ENCODE data around the gene TTC39C. TPM values are rescaled to one million over a fixed set of nuclear protein-coding genes. Genes with fewer than 3 reads are reported as not detected.
A peak's percentile ranks its signal among the peaks of the same experiment; 100 is the strongest.

Gene TTC39C
- total and polyA plus RNA-seq, 2 experiments from 2014 or later = 69.4 to 136 TPM

DNA sequence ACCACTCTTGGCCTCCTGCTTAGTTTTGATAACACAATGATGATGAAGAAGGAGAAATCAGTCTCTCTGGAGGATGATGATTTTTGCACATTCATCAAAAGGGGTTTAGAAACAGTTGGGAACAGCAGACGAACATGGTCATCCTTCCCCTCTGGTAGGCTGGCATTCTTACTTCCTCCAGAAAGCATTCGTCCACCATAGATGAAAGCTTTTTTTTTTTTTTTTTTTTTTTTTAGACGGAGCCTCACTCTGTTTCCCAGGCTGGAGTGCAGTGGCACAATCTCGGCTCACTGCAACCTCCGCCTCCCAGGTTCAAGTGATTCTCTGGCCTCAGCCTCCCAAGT, 43.5 kb upstream of the TTC39C start:
- Mint-ChIP-seq H3K27me3 (ENCODE audit: insufficient read depth, low read depth, poor library complexity) (peaks cover 2% of the 10 kb centered on the region), H3K9me3 (no peaks in the 10 kb centered on the region; the same call in 2 of the 3 replicates), H3K27ac (no peak overlapping the region), H3K4me3 (no peak overlapping the region), H3K36me3 (ENCODE audit: low read depth) (no peaks in the 10 kb centered on the region), H3K4me1 (peaks cover 13% of the 10 kb centered on the region)
- DNase-seq (ENCODE audit: low spot score) = no peak
- Histone ChIP-seq H3K79me2 (replicated peaks; ENCODE audit: insufficient read depth) (no peaks in the 10 kb centered on the region), H3K4me2 (no peak overlapping the region), H3K4me3 (no peak overlapping the region), H3K4me1 (ENCODE audit: insufficient read depth) (peaks cover 19% of the 10 kb centered on the region), H3K27me3 (ENCODE audit: insufficient read depth) (no peaks in the 10 kb centered on the region), H3K36me3 (ENCODE audit: insufficient read depth) (no peaks in the 10 kb centered on the region), H4K20me1 (replicated peaks; ENCODE audit: insufficient read depth) (no peaks in the 10 kb centered on the region), H2AFZ (peak overlapping the region; percentile 47; the same call in 1 of the 2 replicates), H3K9me2 (ENCODE audit: insufficient read depth) (peaks cover 6% of the 10 kb centered on the region), H3F3A (replicated peaks; ENCODE audit: low read depth) (no peaks in the 10 kb centered on the region), H3K27ac (ENCODE audit: low read depth) (no peak overlapping the region)
- ATAC-seq = no peak
- TF ChIP-seq EZH2 (IDR thresholded peaks at IDR 0.05; ENCODE audit: low read depth, unreplicated experiment) = no peak
- TF ChIP-seq ZNF114 (CRISPR knock-in tag; IDR thresholded peaks at IDR 0.05) = no peak
- TF ChIP-seq CREB1 (CRISPR knock-in tag; IDR thresholded peaks at IDR 0.05; ENCODE audit: low read depth) = no peak
- no peak for TF ChIP-seq ZNF331 (CRISPR knock-in tag; IDR thresholded peaks at IDR 0.05; ENCODE audit: low read depth)
- TF ChIP-seq STAT1 (IDR thresholded peaks at IDR 0.05; ENCODE audit: unreplicated experiment) = no peak
- TF ChIP-seq, protein P1, sequence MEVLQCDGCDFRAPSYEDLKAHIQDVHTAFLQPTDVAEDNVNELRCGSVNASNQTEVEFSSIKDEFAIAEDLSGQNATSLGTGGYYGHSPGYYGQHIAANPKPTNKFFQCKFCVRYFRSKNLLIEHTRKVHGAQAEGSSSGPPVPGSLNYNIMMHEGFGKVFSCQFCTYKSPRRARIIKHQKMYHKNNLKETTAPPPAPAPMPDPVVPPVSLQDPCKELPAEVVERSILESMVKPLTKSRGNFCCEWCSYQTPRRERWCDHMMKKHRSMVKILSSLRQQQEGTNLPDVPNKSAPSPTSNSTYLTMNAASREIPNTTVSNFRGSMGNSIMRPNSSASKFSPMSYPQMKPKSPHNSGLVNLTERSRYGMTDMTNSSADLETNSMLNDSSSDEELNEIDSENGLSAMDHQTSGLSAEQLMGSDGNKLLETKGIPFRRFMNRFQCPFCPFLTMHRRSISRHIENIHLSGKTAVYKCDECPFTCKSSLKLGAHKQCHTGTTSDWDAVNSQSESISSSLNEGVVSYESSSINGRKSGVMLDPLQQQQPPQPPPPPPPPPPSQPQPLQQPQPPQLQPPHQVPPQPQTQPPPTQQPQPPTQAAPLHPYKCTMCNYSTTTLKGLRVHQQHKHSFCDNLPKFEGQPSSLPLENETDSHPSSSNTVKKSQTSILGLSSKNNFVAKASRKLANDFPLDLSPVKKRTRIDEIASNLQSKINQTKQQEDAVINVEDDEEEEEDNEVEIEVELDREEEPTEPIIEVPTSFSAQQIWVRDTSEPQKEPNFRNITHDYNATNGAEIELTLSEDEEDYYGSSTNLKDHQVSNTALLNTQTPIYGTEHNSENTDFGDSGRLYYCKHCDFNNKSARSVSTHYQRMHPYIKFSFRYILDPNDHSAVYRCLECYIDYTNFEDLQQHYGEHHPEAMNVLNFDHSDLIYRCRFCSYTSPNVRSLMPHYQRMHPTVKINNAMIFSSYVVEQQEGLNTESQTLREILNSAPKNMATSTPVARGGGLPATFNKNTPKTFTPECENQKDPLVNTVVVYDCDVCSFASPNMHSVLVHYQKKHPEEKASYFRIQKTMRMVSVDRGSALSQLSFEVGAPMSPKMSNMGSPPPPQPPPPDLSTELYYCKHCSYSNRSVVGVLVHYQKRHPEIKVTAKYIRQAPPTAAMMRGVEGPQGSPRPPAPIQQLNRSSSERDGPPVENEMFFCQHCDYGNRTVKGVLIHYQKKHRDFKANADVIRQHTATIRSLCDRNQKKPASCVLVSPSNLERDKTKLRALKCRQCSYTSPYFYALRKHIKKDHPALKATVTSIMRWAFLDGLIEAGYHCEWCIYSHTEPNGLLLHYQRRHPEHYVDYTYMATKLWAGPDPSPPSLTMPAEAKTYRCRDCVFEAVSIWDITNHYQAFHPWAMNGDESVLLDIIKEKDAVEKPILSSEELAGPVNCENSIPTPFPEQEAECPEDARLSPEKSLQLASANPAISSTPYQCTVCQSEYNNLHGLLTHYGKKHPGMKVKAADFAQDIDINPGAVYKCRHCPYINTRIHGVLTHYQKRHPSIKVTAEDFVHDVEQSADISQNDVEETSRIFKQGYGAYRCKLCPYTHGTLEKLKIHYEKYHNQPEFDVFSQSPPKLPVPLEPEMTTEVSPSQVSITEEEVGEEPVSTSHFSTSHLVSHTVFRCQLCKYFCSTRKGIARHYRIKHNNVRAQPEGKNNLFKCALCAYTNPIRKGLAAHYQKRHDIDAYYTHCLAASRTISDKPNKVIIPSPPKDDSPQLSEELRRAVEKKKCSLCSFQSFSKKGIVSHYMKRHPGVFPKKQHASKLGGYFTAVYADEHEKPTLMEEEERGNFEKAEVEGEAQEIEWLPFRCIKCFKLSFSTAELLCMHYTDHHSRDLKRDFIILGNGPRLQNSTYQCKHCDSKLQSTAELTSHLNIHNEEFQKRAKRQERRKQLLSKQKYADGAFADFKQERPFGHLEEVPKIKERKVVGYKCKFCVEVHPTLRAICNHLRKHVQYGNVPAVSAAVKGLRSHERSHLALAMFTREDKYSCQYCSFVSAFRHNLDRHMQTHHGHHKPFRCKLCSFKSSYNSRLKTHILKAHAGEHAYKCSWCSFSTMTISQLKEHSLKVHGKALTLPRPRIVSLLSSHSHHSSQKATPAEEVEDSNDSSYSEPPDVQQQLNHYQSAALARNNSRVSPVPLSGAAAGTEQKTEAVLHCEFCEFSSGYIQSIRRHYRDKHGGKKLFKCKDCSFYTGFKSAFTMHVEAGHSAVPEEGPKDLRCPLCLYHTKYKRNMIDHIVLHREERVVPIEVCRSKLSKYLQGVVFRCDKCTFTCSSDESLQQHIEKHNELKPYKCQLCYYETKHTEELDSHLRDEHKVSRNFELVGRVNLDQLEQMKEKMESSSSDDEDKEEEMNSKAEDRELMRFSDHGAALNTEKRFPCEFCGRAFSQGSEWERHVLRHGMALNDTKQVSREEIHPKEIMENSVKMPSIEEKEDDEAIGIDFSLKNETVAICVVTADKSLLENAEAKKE (CRISPR knock-in tag; IDR thresholded peaks at IDR 0.05) = no peak
- no peak for TF ChIP-seq POLR2AphosphoS5 (IDR thresholded peaks at IDR 0.05; ENCODE audit: low read depth)
- TF ChIP-seq EZH2phosphoT487 (IDR thresholded peaks at IDR 0.05; ENCODE audit: unreplicated experiment) = no peak
- TF ChIP-seq, protein P2, sequence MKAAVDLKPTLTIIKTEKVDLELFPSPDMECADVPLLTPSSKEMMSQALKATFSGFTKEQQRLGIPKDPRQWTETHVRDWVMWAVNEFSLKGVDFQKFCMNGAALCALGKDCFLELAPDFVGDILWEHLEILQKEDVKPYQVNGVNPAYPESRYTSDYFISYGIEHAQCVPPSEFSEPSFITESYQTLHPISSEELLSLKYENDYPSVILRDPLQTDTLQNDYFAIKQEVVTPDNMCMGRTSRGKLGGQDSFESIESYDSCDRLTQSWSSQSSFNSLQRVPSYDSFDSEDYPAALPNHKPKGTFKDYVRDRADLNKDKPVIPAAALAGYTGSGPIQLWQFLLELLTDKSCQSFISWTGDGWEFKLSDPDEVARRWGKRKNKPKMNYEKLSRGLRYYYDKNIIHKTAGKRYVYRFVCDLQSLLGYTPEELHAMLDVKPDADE (IDR thresholded peaks at IDR 0.05) = no peak
- no peak for TF ChIP-seq NANOG (IDR thresholded peaks at IDR 0.05; ENCODE audit: borderline replicate concordance)
- no peak for TF ChIP-seq JUNB (IDR thresholded peaks at IDR 0.05; ENCODE audit: unreplicated experiment)
- TF ChIP-seq, protein P3, sequence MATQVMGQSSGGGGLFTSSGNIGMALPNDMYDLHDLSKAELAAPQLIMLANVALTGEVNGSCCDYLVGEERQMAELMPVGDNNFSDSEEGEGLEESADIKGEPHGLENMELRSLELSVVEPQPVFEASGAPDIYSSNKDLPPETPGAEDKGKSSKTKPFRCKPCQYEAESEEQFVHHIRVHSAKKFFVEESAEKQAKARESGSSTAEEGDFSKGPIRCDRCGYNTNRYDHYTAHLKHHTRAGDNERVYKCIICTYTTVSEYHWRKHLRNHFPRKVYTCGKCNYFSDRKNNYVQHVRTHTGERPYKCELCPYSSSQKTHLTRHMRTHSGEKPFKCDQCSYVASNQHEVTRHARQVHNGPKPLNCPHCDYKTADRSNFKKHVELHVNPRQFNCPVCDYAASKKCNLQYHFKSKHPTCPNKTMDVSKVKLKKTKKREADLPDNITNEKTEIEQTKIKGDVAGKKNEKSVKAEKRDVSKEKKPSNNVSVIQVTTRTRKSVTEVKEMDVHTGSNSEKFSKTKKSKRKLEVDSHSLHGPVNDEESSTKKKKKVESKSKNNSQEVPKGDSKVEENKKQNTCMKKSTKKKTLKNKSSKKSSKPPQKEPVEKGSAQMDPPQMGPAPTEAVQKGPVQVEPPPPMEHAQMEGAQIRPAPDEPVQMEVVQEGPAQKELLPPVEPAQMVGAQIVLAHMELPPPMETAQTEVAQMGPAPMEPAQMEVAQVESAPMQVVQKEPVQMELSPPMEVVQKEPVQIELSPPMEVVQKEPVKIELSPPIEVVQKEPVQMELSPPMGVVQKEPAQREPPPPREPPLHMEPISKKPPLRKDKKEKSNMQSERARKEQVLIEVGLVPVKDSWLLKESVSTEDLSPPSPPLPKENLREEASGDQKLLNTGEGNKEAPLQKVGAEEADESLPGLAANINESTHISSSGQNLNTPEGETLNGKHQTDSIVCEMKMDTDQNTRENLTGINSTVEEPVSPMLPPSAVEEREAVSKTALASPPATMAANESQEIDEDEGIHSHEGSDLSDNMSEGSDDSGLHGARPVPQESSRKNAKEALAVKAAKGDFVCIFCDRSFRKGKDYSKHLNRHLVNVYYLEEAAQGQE (IDR thresholded peaks at IDR 0.05; ENCODE audit: unreplicated experiment) = no peak

Measured in GM23338 (cell line).